Liver (tissue), 9 donors: Measurements from ENCODE around the gene RAX2. TPM values are rescaled to one million over a fixed set of nuclear protein-coding genes. Genes with fewer than 3 reads are reported as not detected.

Experiments used
- DNase-seq: peaks from one replicate; pipeline ENCODE4 v3.0.0-alpha.2; 2017; ENCODE audit warnings: low spot score
- H3K27ac ChIP-seq, 2 donors: one replicate each; pipeline ENCODE4 v1.7.0; 2013; ENCODE audit warnings: inconsistent platforms in 2 of 2, low read length in 2 of 2, control low read depth in 1 of 2, low read depth in 1 of 2, mild to moderate bottlenecking in 1 of 2
- H3K27me3 ChIP-seq, 4 donors: one replicate each; pipeline versions ENCODE4 v1.6.1 to v1.7.0; 2013; ENCODE audit warnings: low read length in 3 of 4, inconsistent platforms in 1 of 4, mild to moderate bottlenecking in 1 of 4, moderate library complexity in 1 of 4; ENCODE audit not compliant: control insufficient read depth in 4 of 4, insufficient read depth in 4 of 4
- H3K36me3 ChIP-seq, 4 donors: one replicate each; pipeline versions ENCODE4 v1.6.1 to v1.7.0; 2013; ENCODE audit warnings: low read length in 3 of 4, mild to moderate bottlenecking in 3 of 4, low read depth in 1 of 4, moderate library complexity in 1 of 4; ENCODE audit not compliant: control insufficient read depth in 4 of 4, insufficient read depth in 3 of 4
- H3K4me1 ChIP-seq, 4 donors: one replicate each; pipeline versions ENCODE4 v1.6.1 to v1.7.0; 2013; ENCODE audit warnings: low read length in 3 of 4, mild to moderate bottlenecking in 3 of 4, moderate library complexity in 1 of 4; ENCODE audit not compliant: control insufficient read depth in 4 of 4, insufficient read depth in 4 of 4
- H3K4me3 ChIP-seq, 3 donors: one replicate each; pipeline versions ENCODE4 v1.6.1 to v1.7.0; 2013; ENCODE audit warnings: low read length in 3 of 3, control low read depth in 1 of 3, low read depth in 1 of 3, mild to moderate bottlenecking in 1 of 3
- H3K9ac ChIP-seq, 2 donors: one replicate each; pipeline ENCODE4 v1.7.0; 2013; ENCODE audit warnings: low read length in 2 of 2, mild to moderate bottlenecking in 2 of 2, moderate library complexity in 2 of 2, control low read depth in 1 of 2, low read depth in 1 of 2
- H3K9me3 ChIP-seq, 4 donors: one replicate each; pipeline versions ENCODE4 v1.6.1 to v1.7.0; 2013; ENCODE audit warnings: low read length in 3 of 4; ENCODE audit not compliant: control insufficient read depth in 4 of 4
- CTCF ChIP-seq: fragments of 150-350 bp; IDR thresholded peaks from 2 replicates; pipeline ENCODE4 v1.5.1; 2017; ENCODE audit warnings: improper control_type of control experiment, low read depth, low read length; ENCODE audit not compliant: missing input control
- EGR1 ChIP-seq, 2 donors: IDR thresholded peaks; 2 replicates each; pipeline ENCODE4 v1.6.1; 2016 to 2018; ENCODE audit warnings: antibody characterized with exemption in 2 of 2, low read depth in 2 of 2
- FOXA1 ChIP-seq: IDR thresholded peaks from 2 replicates; pipeline ENCODE4 v1.6.1; 2016; ENCODE audit warnings: antibody characterized with exemption
- FOXA2 ChIP-seq: IDR thresholded peaks from 2 replicates; pipeline ENCODE4 v1.6.1; 2016; ENCODE audit warnings: antibody characterized with exemption
- GABPA ChIP-seq, 2 donors: IDR thresholded peaks in 1 of 2; conservative IDR thresholded peaks in 1 of 2; 2 replicates each; pipeline ENCODE4 v1.6.1; 2016; ENCODE audit warnings: antibody characterized with exemption in 2 of 2, mild to moderate bottlenecking in 1 of 2, moderate library complexity in 1 of 2
- HNF4A ChIP-seq, 2 donors: conservative IDR thresholded peaks; 2 replicates each; pipeline ENCODE4 v1.6.1; 2016; ENCODE audit warnings: antibody characterized with exemption in 2 of 2, mild to moderate bottlenecking in 2 of 2
- HNF4G ChIP-seq: IDR thresholded peaks from 2 replicates; pipeline ENCODE4 v1.6.1; 2016; ENCODE audit warnings: antibody characterized with exemption
- JUND ChIP-seq, 2 donors: IDR thresholded peaks; 2 replicates each; pipeline ENCODE4 v1.6.1; 2016; ENCODE audit warnings: antibody characterized with exemption in 2 of 2
- NR2F2 ChIP-seq: IDR thresholded peaks from 2 replicates; pipeline ENCODE4 v1.6.1; 2016; ENCODE audit warnings: antibody characterized with exemption
- RXRA ChIP-seq, 2 donors: IDR thresholded peaks; 2 replicates each; pipeline ENCODE4 v1.6.1; 2017 to 2018; ENCODE audit warnings: antibody characterized with exemption in 2 of 2, mild to moderate bottlenecking in 1 of 2
- SP1 ChIP-seq: IDR thresholded peaks from 2 replicates; pipeline ENCODE4 v1.6.1; 2018; ENCODE audit warnings: antibody characterized with exemption, mild to moderate bottlenecking
- TAF1 ChIP-seq: conservative IDR thresholded peaks from 2 replicates; pipeline ENCODE4 v1.6.1; 2016; ENCODE audit warnings: antibody characterized with exemption, mild to moderate bottlenecking
- YY1 ChIP-seq: IDR thresholded peaks from 2 replicates; pipeline ENCODE4 v1.6.1; 2016; ENCODE audit warnings: antibody characterized with exemption, mild to moderate bottlenecking
- WGBS: extraction: QIAGEN DNeasy Blood & Tissue Kit; methylation state at CpG from one replicate; pipeline ENCODE4 v1.1.7; 2013; 5-methylcytosine and 5-hydroxymethylcytosine counted together
- polyA plus RNA-seq, 2 donors: library from polyadenylated mRNA; stranded (reverse) in 1 of 2; unstranded in 1 of 2; fragments of 200-250 nt in 1 of 2; fragments of >200 nt in 1 of 2; fragmentation: Nextera tagmentation in 1 of 2; extraction: Ambion mirVana in 1 of 2; gene quantifications; one replicate each; pipeline versions ENCODE4 v1.2.1 to v1.2.3, GENCODE V29; 2013 to 2015
- total RNA-seq, 2 donors: library from RNA; depleted of rRNA; stranded (reverse); fragments of >200 nt; gene quantifications; one replicate each; pipeline ENCODE4 v1.2.3, GENCODE V29; 2014
- TF ChIP-seq, protein P1 (sequence below): IDR thresholded peaks from 2 replicates; pipeline ENCODE4 v1.6.1; 2016; ENCODE audit warnings: antibody characterized with exemption, mild to moderate bottlenecking
- TF ChIP-seq, protein P2 (sequence below): IDR thresholded peaks from 2 replicates; pipeline ENCODE4 v1.6.1; 2016; ENCODE audit warnings: antibody characterized with exemption
- TF ChIP-seq, protein P3 (sequence below): IDR thresholded peaks from 2 replicates; pipeline ENCODE4 v1.6.1; 2016; ENCODE audit warnings: antibody characterized with exemption
- donor health status: healthy.
- donor health status: healthy.
- donor health status: healthy.
- donor health status: healthy.
- donor health status: healthy.

RAX2 gene
- total and polyA plus RNA-seq, 4 donors = not detected

DNA sequence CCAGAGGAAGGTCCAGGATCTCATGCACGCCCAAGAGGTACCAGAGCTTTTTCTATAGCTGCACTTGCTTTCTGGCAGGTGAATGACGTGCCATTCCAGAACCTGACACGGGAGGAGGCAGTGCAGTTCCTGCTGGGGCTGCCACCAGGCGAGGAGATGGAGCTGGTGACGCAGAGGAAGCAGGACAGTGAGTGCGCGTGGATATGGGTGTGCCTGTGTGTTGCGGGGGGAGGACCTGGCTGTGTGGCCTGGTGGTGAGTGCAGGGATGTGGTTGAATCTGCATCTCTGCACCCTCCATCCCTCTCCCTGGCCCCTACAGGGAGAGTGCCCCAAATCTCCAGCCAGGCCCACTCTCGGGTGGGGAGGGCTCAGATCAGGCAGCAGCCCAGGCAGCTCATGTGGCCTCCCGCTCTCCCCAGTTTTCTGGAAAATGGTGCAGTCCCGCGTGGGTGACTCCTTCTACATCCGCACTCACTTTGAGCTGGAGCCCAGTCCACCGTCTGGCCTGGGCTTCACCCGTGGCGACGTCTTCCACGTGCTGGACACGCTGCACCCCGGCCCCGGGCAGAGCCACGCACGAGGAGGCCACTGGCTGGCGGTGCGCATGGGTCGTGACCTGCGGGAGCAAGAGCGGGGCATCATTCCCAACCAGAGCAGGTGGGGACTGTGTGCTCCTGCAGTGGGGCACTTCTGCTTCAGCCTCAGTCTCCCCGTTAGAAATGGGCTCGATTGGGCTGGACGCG lies 33.4 kb downstream of the RAX2 start:
- no peaks in the 10 kb centered on the region for H3K4me1 ChIP-seq
- H3K36me3 ChIP-seq = peaks cover 3 to 26% (median 6%) of the 10 kb centered on the region in 4 donors
- H3K27ac ChIP-seq = no peak overlapping the region
- H3K9ac ChIP-seq = no peak overlapping the region
- TF ChIP-seq NR2F2 = no peak
- TF ChIP-seq JUND (IDR thresholded peaks at IDR 0.05) = no peak
- TF ChIP-seq FOXA1 = no peak
- H3K9me3 ChIP-seq = no peaks in the 10 kb centered on the region
- no peak for DNase-seq
- H3K4me3 ChIP-seq = no peak overlapping the region
- WGBS = 94% methylated on average over 32 of the region's 32 CpGs
- H3K27me3 ChIP-seq = no peaks in the 10 kb centered on the region

DNA sequence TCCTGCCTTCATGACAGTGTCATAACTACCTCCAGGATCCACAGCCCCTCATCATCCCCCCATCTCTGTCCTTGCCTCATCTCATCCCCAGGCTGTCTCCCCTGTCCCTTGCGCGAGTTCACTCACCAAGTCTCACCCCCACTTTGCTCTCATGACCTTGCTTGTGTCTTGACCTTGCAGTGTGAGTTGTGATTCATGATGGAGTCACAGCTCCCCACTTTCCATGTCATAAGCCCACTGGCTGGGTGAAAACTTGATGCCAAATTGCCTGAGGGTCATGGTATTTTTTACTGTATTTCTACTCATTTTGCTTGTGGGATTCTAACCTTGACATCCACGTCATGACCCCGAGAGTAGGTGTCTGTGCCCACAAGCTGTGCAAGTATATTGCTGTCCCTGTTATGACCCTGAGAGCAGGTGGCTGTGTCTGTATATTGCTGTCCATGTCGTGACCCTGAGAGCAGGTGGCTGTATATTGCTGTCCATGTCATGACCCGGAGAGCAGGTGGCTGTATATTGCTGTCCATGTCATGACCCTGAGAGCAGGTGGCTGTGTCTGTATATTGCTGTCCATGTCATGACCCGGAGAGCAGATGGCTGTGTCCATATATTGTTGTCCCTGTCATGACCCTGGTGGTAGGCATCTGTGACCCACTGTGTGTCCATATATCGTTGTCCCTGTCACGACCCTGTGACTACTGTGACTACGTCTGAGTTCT lies 34.4 kb downstream of the RAX2 start:
- no peaks in the 10 kb centered on the region for H3K9me3 ChIP-seq
- H3K4me3 ChIP-seq = no peak overlapping the region
- peaks cover 3 to 26% (median 6%) of the 10 kb centered on the region in 4 donors for H3K36me3 ChIP-seq
- 94% methylated on average over 10 of the region's 10 CpGs for WGBS
- no peak overlapping the region for H3K9ac ChIP-seq
- H3K27ac ChIP-seq = no peak overlapping the region
- DNase-seq = no peak
- TF ChIP-seq HNF4G (no peak), HNF4A (conservative IDR thresholded peaks at IDR 0.05) (no peak)
- TF ChIP-seq, protein P1, sequence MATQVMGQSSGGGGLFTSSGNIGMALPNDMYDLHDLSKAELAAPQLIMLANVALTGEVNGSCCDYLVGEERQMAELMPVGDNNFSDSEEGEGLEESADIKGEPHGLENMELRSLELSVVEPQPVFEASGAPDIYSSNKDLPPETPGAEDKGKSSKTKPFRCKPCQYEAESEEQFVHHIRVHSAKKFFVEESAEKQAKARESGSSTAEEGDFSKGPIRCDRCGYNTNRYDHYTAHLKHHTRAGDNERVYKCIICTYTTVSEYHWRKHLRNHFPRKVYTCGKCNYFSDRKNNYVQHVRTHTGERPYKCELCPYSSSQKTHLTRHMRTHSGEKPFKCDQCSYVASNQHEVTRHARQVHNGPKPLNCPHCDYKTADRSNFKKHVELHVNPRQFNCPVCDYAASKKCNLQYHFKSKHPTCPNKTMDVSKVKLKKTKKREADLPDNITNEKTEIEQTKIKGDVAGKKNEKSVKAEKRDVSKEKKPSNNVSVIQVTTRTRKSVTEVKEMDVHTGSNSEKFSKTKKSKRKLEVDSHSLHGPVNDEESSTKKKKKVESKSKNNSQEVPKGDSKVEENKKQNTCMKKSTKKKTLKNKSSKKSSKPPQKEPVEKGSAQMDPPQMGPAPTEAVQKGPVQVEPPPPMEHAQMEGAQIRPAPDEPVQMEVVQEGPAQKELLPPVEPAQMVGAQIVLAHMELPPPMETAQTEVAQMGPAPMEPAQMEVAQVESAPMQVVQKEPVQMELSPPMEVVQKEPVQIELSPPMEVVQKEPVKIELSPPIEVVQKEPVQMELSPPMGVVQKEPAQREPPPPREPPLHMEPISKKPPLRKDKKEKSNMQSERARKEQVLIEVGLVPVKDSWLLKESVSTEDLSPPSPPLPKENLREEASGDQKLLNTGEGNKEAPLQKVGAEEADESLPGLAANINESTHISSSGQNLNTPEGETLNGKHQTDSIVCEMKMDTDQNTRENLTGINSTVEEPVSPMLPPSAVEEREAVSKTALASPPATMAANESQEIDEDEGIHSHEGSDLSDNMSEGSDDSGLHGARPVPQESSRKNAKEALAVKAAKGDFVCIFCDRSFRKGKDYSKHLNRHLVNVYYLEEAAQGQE = no peak
- TF ChIP-seq, protein P2, sequence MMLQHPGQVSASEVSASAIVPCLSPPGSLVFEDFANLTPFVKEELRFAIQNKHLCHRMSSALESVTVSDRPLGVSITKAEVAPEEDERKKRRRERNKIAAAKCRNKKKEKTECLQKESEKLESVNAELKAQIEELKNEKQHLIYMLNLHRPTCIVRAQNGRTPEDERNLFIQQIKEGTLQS = no peak
- no peaks in the 10 kb centered on the region for H3K4me1 ChIP-seq
- H3K27me3 ChIP-seq = no peaks in the 10 kb centered on the region

- no peak overlapping the region for H3K27ac ChIP-seq
- WGBS = 91% methylated on average over 21 of the region's 21 CpGs
- no peaks in the 10 kb centered on the region for H3K4me1 ChIP-seq
- H3K27me3 ChIP-seq = no peaks in the 10 kb centered on the region
- H3K4me3 ChIP-seq = no peak overlapping the region
- no peak for DNase-seq
- peaks cover 3 to 26% (median 6%) of the 10 kb centered on the region in 4 donors for H3K36me3 ChIP-seq
- no peaks in the 10 kb centered on the region for H3K9me3 ChIP-seq
- no peak overlapping the region for H3K9ac ChIP-seq
- TF ChIP-seq SP1 = no peak
- no peak for TF ChIP-seq GABPA (IDR thresholded peaks at IDR 0.05 in 1 of 2, conservative IDR thresholded peaks at IDR 0.05 in 1 of 2)
- TF ChIP-seq, protein P2 = no peak
- no peak for TF ChIP-seq TAF1
- TF ChIP-seq RXRA (IDR thresholded peaks at IDR 0.05) = no peak
- TF ChIP-seq, protein P1 = no peak
- TF ChIP-seq EGR1 (IDR thresholded peaks at IDR 0.05; ENCODE audit: low read depth in 2 of 2) = no peak
- TF ChIP-seq YY1 = no peak
- TF ChIP-seq FOXA2 = no peak
- TF ChIP-seq, protein P3, sequence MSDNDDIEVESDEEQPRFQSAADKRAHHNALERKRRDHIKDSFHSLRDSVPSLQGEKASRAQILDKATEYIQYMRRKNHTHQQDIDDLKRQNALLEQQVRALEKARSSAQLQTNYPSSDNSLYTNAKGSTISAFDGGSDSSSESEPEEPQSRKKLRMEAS = no peak
- no peak for TF ChIP-seq HNF4G
- TF ChIP-seq CTCF = no peak
Observed at GRCh38 chr19:3736106-3736724, 35.8 kb downstream of the RAX2 start.
